SU-DHL-6 (cell line): Measurements from ENCODE around the gene ADCY7.

Source experiments
- EZH2phosphoT487 ChIP-seq: fragments of 200-600 bp; sonication (generic), shearing (Covaris generic); conservative IDR thresholded peaks from 2 replicates; pipeline ENCODE4 v1.6.1; 2018; ENCODE audit warnings: mild to moderate bottlenecking, antibody characterized with exemption, low read length, moderate library complexity, mixed read lengths
- TF ChIP-seq, protein P1 (sequence below): fragments of 200-600 bp; sonication (generic); IDR thresholded peaks from one replicate; pipeline ENCODE4 v1.5.1; 2017; ENCODE audit warnings: antibody characterized with exemption, mild to moderate bottlenecking, low read length, moderate library complexity; ENCODE audit not compliant: insufficient read depth, poor library complexity, severe bottlenecking

DNA sequence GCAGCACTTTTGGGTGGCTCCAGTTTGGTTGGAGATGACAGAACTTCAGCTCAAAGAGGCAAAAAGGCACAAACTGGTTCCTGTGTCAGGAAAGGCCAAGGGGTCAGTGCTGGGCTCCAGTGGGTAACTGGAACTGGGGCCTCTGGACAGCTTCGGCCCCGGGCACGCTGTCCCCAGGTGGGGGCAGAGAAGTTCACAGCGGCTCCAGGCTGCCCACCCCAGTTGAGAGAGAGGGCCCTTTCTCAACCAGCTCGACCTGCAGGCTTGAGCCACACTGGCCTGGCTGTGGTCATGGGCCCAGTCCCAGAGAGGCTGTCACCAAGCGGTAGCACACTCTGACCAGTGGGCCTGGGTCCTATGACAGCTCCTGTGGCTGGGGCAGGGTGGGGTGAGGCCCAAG, 24.5 kb downstream of the ADCY7 start:
- TF ChIP-seq, protein P1, sequence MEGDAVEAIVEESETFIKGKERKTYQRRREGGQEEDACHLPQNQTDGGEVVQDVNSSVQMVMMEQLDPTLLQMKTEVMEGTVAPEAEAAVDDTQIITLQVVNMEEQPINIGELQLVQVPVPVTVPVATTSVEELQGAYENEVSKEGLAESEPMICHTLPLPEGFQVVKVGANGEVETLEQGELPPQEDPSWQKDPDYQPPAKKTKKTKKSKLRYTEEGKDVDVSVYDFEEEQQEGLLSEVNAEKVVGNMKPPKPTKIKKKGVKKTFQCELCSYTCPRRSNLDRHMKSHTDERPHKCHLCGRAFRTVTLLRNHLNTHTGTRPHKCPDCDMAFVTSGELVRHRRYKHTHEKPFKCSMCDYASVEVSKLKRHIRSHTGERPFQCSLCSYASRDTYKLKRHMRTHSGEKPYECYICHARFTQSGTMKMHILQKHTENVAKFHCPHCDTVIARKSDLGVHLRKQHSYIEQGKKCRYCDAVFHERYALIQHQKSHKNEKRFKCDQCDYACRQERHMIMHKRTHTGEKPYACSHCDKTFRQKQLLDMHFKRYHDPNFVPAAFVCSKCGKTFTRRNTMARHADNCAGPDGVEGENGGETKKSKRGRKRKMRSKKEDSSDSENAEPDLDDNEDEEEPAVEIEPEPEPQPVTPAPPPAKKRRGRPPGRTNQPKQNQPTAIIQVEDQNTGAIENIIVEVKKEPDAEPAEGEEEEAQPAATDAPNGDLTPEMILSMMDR: no peak
- TF ChIP-seq EZH2phosphoT487: no peak
